Measurements from ENCODE around the gene RIPOR2.

- TF ChIP-seq POLR2A (IDR thresholded peaks at IDR 0.05) (no peak), CTCF (IDR thresholded peaks at IDR 0.05) (no peak), EP300 (IDR thresholded peaks at IDR 0.05) (no peak)
These were observed 103.0 kb downstream of the RIPOR2 start for GRCh38 chr6:24832794-24833193.

Data from tibial nerve (tissue), 4 donors.